GM10266 (cell line): ENCODE data around the gene CCDC171.
A peak's percentile ranks its signal among the peaks of the same experiment; 100 is the strongest.

Experiments
- DNase-seq: peaks from one replicate; pipeline ENCODE4 v3.0.0; 2012; ENCODE audit errors: extremely low spot score
- TF ChIP-seq, protein P1 (sequence below): IDR thresholded peaks from 2 replicates; pipeline ENCODE4 v1.5.1; 2012; ENCODE audit warnings: mild to moderate bottlenecking, low read depth; ENCODE audit not compliant: control insufficient read depth, insufficient read depth; ENCODE audit errors: missing control alignments

The CCDC171 gene

DNA sequence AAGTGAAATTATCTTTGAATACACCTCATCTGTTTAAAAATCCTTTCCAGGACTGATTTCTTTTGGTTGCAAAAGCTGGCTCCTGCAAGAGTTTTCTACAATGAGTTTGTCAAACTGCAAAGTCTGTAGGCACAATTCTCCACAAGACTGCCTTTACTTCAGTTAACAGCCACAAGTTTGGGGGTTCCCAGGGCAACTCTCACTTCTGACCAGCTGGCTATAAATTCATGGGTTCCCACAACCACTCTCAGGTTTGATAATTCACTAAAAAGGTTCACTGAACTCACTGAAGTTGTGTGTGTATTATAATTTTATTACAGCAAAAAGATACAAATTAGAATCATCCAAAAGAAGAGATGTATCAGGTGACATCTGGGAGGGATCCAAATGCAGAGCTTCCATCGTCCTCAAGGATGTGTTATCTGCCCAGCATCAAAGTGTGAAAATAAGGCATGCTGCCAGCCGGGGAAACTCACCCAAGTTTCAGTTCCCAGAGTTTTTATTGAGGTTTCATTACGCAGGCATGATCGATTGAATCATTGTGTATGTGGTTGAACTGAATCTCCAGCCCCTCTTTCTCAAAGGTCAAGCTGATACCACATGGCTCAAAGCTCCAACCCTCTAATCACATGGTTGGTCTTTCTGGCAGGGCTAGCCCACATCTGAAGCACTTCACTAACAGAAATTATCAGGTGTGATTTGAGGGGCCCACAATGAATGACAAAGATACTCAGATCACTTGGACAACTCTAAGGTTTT lies 23.1 kb upstream of the CCDC171 start:
- TF ChIP-seq, protein P1, sequence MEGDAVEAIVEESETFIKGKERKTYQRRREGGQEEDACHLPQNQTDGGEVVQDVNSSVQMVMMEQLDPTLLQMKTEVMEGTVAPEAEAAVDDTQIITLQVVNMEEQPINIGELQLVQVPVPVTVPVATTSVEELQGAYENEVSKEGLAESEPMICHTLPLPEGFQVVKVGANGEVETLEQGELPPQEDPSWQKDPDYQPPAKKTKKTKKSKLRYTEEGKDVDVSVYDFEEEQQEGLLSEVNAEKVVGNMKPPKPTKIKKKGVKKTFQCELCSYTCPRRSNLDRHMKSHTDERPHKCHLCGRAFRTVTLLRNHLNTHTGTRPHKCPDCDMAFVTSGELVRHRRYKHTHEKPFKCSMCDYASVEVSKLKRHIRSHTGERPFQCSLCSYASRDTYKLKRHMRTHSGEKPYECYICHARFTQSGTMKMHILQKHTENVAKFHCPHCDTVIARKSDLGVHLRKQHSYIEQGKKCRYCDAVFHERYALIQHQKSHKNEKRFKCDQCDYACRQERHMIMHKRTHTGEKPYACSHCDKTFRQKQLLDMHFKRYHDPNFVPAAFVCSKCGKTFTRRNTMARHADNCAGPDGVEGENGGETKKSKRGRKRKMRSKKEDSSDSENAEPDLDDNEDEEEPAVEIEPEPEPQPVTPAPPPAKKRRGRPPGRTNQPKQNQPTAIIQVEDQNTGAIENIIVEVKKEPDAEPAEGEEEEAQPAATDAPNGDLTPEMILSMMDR, result no peak
- DNase-seq, result peak; percentile 83

DNA sequence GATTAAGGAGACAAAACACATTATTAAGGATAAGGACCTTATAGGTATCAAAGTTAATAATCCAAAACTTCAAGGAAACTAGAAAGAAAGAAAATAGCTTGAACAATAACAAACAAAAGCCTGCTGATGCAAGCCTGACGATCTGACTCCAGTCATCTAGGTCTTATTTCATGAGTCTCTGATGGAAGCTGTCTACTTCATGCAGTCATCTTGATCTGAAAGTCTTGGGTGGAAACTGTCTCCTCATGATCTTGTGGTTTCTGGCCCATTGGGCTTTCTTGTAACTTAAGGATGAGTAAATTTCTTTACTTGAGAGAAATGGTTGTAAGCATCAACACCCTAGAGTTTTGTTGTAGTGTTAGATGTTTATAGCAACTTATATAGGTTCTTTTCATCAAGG lies 21.5 kb upstream of the CCDC171 start:
- peak; percentile 53 for DNase-seq
- TF ChIP-seq, protein P1, result no peak

DNA sequence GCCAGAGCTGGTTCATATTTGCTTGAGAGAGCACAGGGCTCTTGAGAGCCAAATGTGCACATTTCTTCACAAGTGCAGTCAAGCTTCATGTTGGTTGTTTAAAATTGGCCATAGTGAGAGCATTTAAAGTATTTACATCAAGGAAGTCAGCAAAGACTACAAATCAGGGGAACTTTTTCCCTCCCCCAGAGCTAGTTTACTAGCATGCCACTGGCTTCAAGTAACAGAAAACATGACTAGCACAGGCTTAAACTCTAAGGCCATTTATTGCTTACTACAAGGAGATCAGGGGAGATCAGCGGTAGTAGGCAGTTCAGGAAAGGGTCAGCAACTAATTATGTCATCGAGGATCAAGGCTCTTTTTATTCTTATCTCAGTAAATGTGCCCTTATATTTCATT lies 11.0 kb upstream of the CCDC171 start:
- DNase-seq, result no peak
- TF ChIP-seq, protein P1, result no peak

DNA sequence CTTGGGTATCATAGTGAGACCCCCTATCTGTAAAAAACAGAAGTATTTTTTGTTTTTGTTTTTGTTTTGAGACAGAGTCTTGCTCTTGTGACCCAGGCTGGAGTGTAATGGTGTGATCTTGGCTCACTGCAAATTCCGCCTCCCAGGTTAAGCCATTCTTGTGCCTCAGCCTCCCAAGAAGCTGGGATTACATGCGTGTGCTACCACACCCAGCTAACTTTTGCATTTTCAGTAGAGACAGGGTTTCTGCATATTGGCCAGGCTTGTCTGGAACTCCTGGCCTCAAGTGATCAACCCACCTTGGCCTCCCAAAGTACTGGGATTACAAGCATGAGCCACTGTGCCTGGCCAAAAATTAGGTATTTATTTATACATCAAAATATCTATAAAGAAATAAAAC lies 10.2 kb upstream of the CCDC171 start:
- TF ChIP-seq, protein P1, result no peak

DNA sequence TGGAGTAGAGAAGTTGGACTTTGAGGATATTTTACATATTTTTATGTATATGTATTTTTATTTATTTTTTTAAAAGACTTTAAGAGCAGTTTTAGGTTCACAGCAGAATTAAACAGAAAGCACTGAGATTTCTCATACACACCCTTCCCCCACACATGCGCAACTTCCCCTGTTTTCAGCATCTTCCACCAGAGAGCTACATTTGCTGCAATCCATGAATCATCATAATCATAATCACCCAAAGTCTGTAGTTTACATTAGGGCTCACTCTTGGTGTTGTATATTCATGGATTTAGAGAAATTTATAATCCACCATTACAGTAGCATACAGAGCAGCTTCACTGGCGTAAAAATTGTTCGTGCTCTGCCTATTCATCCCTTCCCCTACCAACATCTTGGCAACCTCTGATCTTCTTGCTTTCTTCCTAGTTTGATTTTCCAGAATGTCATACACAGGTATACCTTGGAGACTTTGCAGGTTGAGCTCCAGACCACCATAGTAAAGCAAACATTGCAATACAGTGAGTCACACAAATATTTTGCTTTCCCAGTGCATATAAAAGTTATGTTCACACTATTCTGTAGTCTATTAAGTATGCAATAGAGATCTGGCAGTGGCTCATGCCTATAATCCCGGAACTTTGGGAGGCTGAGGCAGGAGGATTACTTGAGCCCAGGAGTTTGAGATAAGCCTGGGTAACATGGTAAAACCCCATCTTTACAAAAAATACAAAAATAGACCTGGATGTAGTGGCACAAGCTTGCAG lies 9.6 kb upstream of the CCDC171 start:
- DNase-seq, result no peak
- TF ChIP-seq, protein P1, result no peak

More for the DNA sequence above, 10.2 kb upstream of the CCDC171 start:
- DNase-seq, result no peak

DNA sequence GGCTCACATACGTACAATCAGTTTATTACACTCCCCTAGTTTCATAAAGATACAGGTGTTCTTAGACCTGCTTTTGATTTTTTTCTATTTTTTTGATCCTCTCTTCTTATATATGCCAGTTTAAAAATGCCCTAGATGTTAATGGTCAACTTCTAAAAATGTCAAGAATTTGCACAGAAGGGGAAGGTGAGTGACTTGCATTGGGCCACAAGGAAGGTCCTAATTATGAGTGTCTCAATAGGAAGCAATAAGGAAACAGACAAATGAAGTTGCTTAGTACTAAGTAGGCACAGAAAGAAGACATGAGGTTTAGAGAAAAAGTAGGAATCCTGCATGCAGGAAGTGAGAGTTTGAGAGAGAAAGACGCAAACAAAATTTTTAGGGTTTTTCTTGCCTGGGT lies 3.2 kb upstream of the CCDC171 start:
- no peak for DNase-seq
- TF ChIP-seq, protein P1, result no peak

DNA sequence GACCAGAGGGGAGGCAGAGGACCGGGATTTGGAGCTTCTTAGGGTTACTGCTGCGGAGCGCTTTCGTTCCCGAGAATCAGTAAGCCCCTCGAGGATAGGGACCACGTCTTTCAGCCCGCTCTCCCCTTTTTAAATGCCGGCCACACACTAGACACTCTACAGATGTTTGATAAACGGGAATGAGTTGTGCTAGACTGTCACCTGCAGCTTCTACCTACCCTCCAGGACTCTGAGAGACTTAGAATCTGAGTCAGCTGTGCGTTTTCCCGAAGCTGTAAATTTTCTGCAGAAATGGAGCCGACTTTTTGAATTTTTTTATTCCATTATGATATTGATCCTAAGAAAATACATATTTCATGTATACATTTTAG lies 670 bp downstream of the CCDC171 start:
- no peak for DNase-seq
- TF ChIP-seq, protein P1, result no peak
